SK-N-SH (cell line): Measurements from ENCODE around the gene CPVL. TPM values are rescaled to one million over a fixed set of nuclear protein-coding genes. Genes with fewer than 3 reads are reported as not detected.

Experiments used
- CTCF ChIA-PET: fragments of 300-600, 350-600 bp; formaldehyde crosslinking; extraction: SDS; loops from one replicate; lab custom pipeline; 2021; lab: Yijun Ruan, JAX
- POLR2A ChIA-PET: fragments of 350-600 bp; sonication (Branson Sonifier 250); formaldehyde crosslinking; extraction: SDS; loops from one replicate; lab custom pipeline; 2020; ENCODE audit warnings: antibody characterized with exemption, inconsistent platforms; lab: Yijun Ruan, JAX
- DNase-seq: peaks from one replicate; pipeline ENCODE4 v3.0.0; 2012
- H2AFZ ChIP-seq: fragments of 200-600 bp; sonication (generic); 2 replicates; pipeline ENCODE4 v1.8.1; 2016; ENCODE audit warnings: antibody characterized with exemption, mild to moderate bottlenecking, low read depth
- H3F3A ChIP-seq: fragments of 200-600 bp; sonication (generic); replicated peaks from 2 replicates; pipeline ENCODE3; 2016; ENCODE audit warnings: antibody characterized with exemption, mild to moderate bottlenecking; ENCODE audit not compliant: insufficient read depth
- H3K27ac ChIP-seq, 2 experiments: fragments of 200-500 bp in 1 of 2; fragments of 200-600 bp in 1 of 2; sonication (Bioruptor generic) in 1 of 2; sonication (generic), shearing (Covaris generic) in 1 of 2; 2 replicates each; pipeline versions ENCODE4 v1.5.1 to v1.6.1; 2014 to 2016; ENCODE audit warnings: low read depth in 2 of 2, inconsistent platforms in 1 of 2, low read length in 1 of 2, mild to moderate bottlenecking in 1 of 2, mixed read lengths in 1 of 2
- H3K27me3 ChIP-seq: fragments of 200-600 bp; sonication (generic), shearing (Covaris generic); 2 replicates; pipeline ENCODE4 v1.6.1; 2016; ENCODE audit warnings: mixed run types; ENCODE audit not compliant: insufficient read depth
- H3K36me3 ChIP-seq, 2 experiments: fragments of 200-500 bp in 1 of 2; fragments of 200-600 bp in 1 of 2; sonication (Bioruptor generic) in 1 of 2; sonication (generic) in 1 of 2; replicated peaks in 1 of 2; 2 replicates each; pipeline versions ENCODE3 to v1.5.1; 2014 to 2016; ENCODE audit warnings: low read length in 1 of 2, mild to moderate bottlenecking in 1 of 2; ENCODE audit not compliant: insufficient read depth in 2 of 2, control insufficient read depth in 1 of 2
- H3K4me1 ChIP-seq, 2 experiments: fragments of 200-500 bp in 1 of 2; fragments of 200-600 bp in 1 of 2; sonication (Bioruptor generic) in 1 of 2; sonication (generic), shearing (Covaris generic) in 1 of 2; 2 replicates each; pipeline versions ENCODE4 v1.5.1 to v1.6.1; 2014 to 2016; ENCODE audit warnings: low read depth in 1 of 2, low read length in 1 of 2, mixed run types in 1 of 2; ENCODE audit not compliant: insufficient read depth in 2 of 2, control insufficient read depth in 1 of 2
- H3K4me2 ChIP-seq: fragments of 200-600 bp; sonication (generic), shearing (Covaris generic); 2 replicates; pipeline ENCODE4 v1.6.1; 2017; ENCODE audit warnings: mixed run types
- H3K4me3 ChIP-seq, 2 experiments: fragments of 200-500 bp in 1 of 2; fragments of 200-600 bp in 1 of 2; sonication (Bioruptor generic) in 1 of 2; sonication (generic), shearing (Covaris generic) in 1 of 2; 2 replicates each; pipeline versions ENCODE4 v1.5.1 to v1.8.1; 2014 to 2016; ENCODE audit warnings: low read depth in 2 of 2, inconsistent platforms in 1 of 2, low read length in 1 of 2, mild to moderate bottlenecking in 1 of 2, mixed read lengths in 1 of 2, moderate library complexity in 1 of 2
- H3K79me2 ChIP-seq: fragments of 200-600 bp; sonication (generic); 2 replicates; pipeline ENCODE4 v1.8.1; 2017; ENCODE audit warnings: mild to moderate bottlenecking; ENCODE audit not compliant: insufficient read depth
- H3K9ac ChIP-seq: fragments of 200-600 bp; sonication (generic); 2 replicates; pipeline ENCODE4 v1.6.1; 2017; ENCODE audit warnings: mixed run types
- H3K9me2 ChIP-seq: fragments of 200-600 bp; sonication (generic); 2 replicates; pipeline ENCODE4 v1.6.1; 2017; ENCODE audit warnings: mixed run types
- H3K9me3 ChIP-seq: fragments of 200-600 bp; sonication (generic); 2 replicates; pipeline ENCODE4 v1.6.1; 2017; ENCODE audit warnings: mixed run types, mild to moderate bottlenecking, moderate library complexity
- H4K20me1 ChIP-seq: fragments of 200-600 bp; sonication (generic); 2 replicates; pipeline ENCODE4 v1.6.1; 2017; ENCODE audit warnings: mild to moderate bottlenecking, mixed run types; ENCODE audit not compliant: insufficient read depth
- CHD2 ChIP-seq: fragments of 150-350 bp; IDR thresholded peaks from 2 replicates; pipeline ENCODE4 v1.6.1; 2018; ENCODE audit warnings: low read length; ENCODE audit not compliant: partially characterized antibody
- ELF1 ChIP-seq: IDR thresholded peaks from 2 replicates; pipeline ENCODE4 v1.4.0; 2012
- EZH2phosphoT487 ChIP-seq: fragments of 200-600 bp; sonication (generic); IDR thresholded peaks from 2 replicates; pipeline ENCODE4 v1.6.1; 2017; ENCODE audit warnings: low read depth, mixed run types, mild to moderate bottlenecking, antibody characterized with exemption, moderate library complexity, borderline replicate concordance
- FOSL2 ChIP-seq: IDR thresholded peaks from 2 replicates; pipeline ENCODE4 v1.4.0; 2012; ENCODE audit warnings: low read depth, mild to moderate bottlenecking, moderate library complexity, borderline replicate concordance
- FOXJ3 ChIP-seq: sonication (generic); formaldehyde crosslinking; IDR thresholded peaks from 2 replicates; pipeline ENCODE4 v1.5.1; 2020; ENCODE audit warnings: mild to moderate bottlenecking, missing genetic modification reagents
- GABPA ChIP-seq: IDR thresholded peaks from 2 replicates; pipeline ENCODE4 v1.4.0; 2012; ENCODE audit warnings: low read depth, mild to moderate bottlenecking
- JUND ChIP-seq: IDR thresholded peaks from 2 replicates; pipeline ENCODE4 v1.4.0; 2012
- MXI1 ChIP-seq: IDR thresholded peaks from 2 replicates; pipeline ENCODE4 v1.6.1; 2012; ENCODE audit warnings: mild to moderate bottlenecking, low read depth, low read length, improper control_type of control experiment
- NRF1 ChIP-seq: IDR thresholded peaks from 2 replicates; pipeline ENCODE4 v1.6.1; 2012; ENCODE audit warnings: low read depth, mild to moderate bottlenecking, low read length
- RAD21 ChIP-seq: IDR thresholded peaks from 2 replicates; pipeline ENCODE4 v1.6.1; 2012; ENCODE audit warnings: mild to moderate bottlenecking, low read length
- REST ChIP-seq: IDR thresholded peaks from 2 replicates; pipeline ENCODE4 v1.6.1; 2012; ENCODE audit warnings: mild to moderate bottlenecking, low read depth, low read length, moderate library complexity
- RFX5 ChIP-seq: IDR thresholded peaks from 2 replicates; pipeline ENCODE4 v1.6.1; 2012; ENCODE audit warnings: mild to moderate bottlenecking, improper control_type of control experiment, low read length
- TEAD4 ChIP-seq: IDR thresholded peaks from 2 replicates; pipeline ENCODE4 v1.4.0; 2012; ENCODE audit warnings: mild to moderate bottlenecking, borderline replicate concordance; ENCODE audit not compliant: insufficient read depth
- YY1 ChIP-seq: IDR thresholded peaks from 2 replicates; pipeline ENCODE4 v1.4.0; 2012; ENCODE audit warnings: low read depth, mild to moderate bottlenecking
- ZBTB33 ChIP-seq: IDR thresholded peaks from 2 replicates; pipeline ENCODE4 v1.4.0; 2012; ENCODE audit warnings: low read depth, borderline replicate concordance
- WGBS: methylation state at CpG from one replicate; pipeline ENCODE4 v1.1.6; 2017; ENCODE audit warnings: low lambda C conversion rate; 5-methylcytosine and 5-hydroxymethylcytosine counted together
- polyA plus RNA-seq, 3 experiments: library from polyadenylated mRNA; depleted of rRNA; stranded (reverse); fragments of >200 nt; gene quantifications; 2 replicates each; pipeline ENCODE4 v1.2.3, GENCODE V29; 2012

CPVL gene
- polyA plus RNA-seq, 1 of the 3 experiments (the other 2 are of a cell fraction), result not detected

GRCh38 chr7:29146888-29147609 lies 712 bp upstream of the CPVL start:
- Histone ChIP-seq H3K79me2 (no peaks in the 10 kb centered on the region), H3K9ac (no peak overlapping the region), H3K36me3 (no peaks in the 10 kb centered on the region), H4K20me1 (no peaks in the 10 kb centered on the region), H3K9me2 (no peaks in the 10 kb centered on the region), H3K4me3 (no peak overlapping the region), H2AFZ (no peak overlapping the region), H3K4me1 (peaks cover 0 to 11% of the 10 kb centered on the region in 2 experiments; a peak in 1 of 4 replicates), H3K27me3 (peaks cover 27% of the 10 kb centered on the region), H3K27ac (no peak overlapping the region), H3K9me3 (no peaks in the 10 kb centered on the region), H3F3A (no peaks in the 10 kb centered on the region), H3K4me2 (no peak overlapping the region)
- DNase-seq, result no peak
- TF ChIP-seq ZBTB33, result no peak
- TF ChIP-seq JUND, result no peak
- TF ChIP-seq REST, result no peak
- no peak for TF ChIP-seq TEAD4
- no peak for TF ChIP-seq RAD21
- no peak for TF ChIP-seq GABPA
- no peak for TF ChIP-seq CHD2
- TF ChIP-seq YY1, result no peak
- TF ChIP-seq MXI1, result no peak
- no peak for TF ChIP-seq RFX5
- no peak for TF ChIP-seq ELF1
- TF ChIP-seq FOSL2, result no peak
- TF ChIP-seq NRF1, result no peak
- no peak for TF ChIP-seq FOXJ3
- TF ChIP-seq EZH2phosphoT487, result no peak
- 68% methylated on average over 14 of the region's 14 CpGs for WGBS
- CTCF ChIA-PET, result interaction anchor here (0.9 to 3.4 kb wide), 10 partner anchors 10 to 226 kb away, joined by 3 to 17 read pairs (median 8); no protein-coding TSS in a partner anchor
- POLR2A ChIA-PET, result no interaction called here
